ENCODE data around the gene THOC7. TPM values are rescaled to one million over a fixed set of nuclear protein-coding genes. Genes with fewer than 3 reads are reported as not detected.

The THOC7 gene
- total RNA-seq (2022; extraction: Qiagen RNA extraction; ENCODE audit: low read depth): 49.0 to 77.3 TPM (median 57.5 TPM) in 5 replicates

DNA sequence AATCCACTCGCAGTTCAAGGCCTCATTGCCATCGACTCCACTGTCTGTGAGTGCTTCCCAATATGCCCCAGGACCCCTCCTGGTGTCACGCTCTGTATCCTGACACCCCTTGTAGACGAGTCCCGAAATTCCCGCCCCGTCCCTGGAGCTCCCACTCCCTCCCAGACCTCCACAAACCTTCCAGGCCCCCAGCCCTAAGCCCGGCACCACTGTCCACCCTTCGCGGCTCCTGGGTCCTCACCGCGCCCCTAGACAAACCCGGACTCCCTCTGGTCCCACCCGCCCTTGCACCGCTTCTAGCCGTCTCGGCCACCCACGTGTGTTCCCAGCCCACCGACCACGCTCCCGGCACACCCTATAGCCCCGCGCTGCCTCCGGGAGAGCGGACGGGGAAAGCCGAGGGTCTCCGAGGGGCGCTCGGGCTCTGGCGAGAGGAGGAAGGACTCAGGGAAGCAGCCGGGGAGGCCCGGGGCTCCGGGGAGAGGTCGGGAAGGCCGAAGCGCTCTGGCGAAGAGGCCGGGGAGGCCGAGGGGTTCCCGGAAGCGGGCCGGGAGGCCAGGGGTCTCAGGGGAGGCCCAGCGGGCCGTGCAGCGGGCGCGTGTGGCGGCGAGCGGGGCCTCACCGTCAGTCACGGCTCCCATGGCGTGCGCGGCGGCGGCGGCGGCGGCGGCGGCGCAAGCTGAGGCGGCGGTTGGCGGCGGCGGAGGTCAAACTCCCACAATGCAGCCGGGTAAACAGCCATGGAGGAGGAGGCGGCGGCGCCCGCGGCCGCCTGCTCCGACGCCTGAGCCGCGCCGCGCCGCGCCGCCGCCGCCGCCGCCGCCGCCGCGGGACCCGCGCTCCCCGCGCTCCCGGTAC lies at the start of gene THOC7, which contains the start of gene ATXN7:
Gene THOC7, minus strand, starts transcription at position 656 of the 858 bp plus-strand sequence. Its CDS starts 15 bp downstream, at position 641.
Gene ATXN7, plus strand, starts transcription at position 718 of the 858 bp plus-strand sequence. CDS start 48,732 bp downstream, outside the sequence.

DNA sequence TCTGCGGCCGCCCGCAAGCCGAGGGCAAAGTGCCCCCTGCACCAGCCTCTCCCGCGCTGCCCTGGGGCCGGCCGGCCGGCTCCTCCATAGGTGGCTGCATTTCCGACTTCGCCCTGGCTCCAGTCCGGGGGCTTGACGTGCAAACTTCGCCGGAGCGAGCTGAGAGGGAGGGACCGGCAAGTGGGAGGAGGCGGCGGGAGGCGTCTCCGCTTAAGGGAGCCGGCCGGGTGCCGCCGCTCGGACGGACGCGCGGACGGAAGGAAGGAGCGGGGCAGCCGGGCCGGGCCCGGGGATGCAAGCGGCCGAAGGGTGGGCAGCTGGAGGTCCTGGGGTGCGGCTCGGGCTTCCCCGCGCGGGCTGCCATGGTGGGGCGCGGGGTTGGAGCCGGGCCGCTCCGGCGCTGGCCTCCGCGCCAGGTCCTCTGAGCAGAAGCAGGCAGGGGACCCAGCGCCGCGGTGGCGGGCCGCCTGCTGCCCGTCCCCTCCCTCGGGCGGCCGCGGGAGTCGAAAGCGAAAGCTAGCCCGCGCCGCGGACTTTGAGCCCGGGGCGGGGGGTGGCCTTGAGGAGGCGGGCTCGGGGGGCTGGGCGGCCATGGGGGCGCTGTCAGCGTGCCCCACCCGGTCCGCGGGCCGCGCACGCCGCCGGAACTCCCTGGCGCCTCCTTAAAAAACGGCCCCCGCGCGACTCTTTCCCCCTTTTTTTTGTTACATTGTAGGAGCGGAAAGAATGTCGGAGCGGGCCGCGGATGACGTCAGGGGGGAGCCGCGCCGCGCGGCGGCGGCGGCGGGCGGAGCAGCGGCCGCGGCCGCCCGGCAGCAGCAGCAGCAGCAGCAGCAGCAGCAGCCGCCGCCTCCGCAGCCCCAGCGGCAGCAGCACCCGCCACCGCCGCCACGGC lies 48.5 kb upstream of the THOC7 start, which contains the start of gene SCAANT1:
Gene SCAANT1, minus strand, starts transcription at position 511 of the 895 bp plus-strand sequence.

DNA sequence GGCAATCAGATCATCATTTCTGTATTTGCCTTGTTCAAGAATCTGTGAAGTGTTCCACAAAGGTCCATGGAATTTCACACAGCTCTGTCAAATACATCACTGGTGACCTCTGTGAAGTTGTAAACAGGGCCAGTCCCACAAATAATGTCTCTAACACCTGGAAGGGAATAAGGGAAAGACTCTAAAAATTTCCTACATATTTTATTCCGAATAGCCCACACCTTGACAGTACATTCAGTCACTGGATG lies 44.5 kb downstream of the THOC7 start, which contains the start of gene C3orf49:
Gene C3orf49, plus strand, starts transcription at position 149 of the 248 bp plus-strand sequence. CDS start 173 bp downstream, outside the sequence.

Other genes starting within 250 kb of the THOC7 start
- not detected in 5 replicates for gene SNTN, start 211.1 kb downstream of the THOC7 start, total RNA-seq (2022; extraction: Qiagen RNA extraction; ENCODE audit: low read depth)
- not detected in 5 replicates for gene C3orf49, start 44.5 kb downstream of the THOC7 start, total RNA-seq (2022; extraction: Qiagen RNA extraction; ENCODE audit: low read depth)
- 4.0 to 5.5 TPM (median 4.3 TPM) in 5 replicates for gene ATXN7, start 62 bp upstream of the THOC7 start, total RNA-seq (2022; extraction: Qiagen RNA extraction; ENCODE audit: low read depth)
- gene SCAANT1, start 48.6 kb upstream of the THOC7 start, total RNA-seq (2022; extraction: Qiagen RNA extraction; ENCODE audit: low read depth): 1.2 TPM in 1 of 5 replicates, not detected in the others
- 67.5 to 88.8 TPM (median 80.3 TPM) in 5 replicates for gene PSMD6, start 159.7 kb upstream of the THOC7 start, total RNA-seq (2022; extraction: Qiagen RNA extraction; ENCODE audit: low read depth)